GM21390 (cell line): ENCODE data around the gene PROS1.
"Not testable (repeated sequence)": the region's sequence is repeated elsewhere in the genome, so short reads cannot be mapped to it uniquely, and the experiment has no call there.

ENCODE experiments used
- ATAC-seq: cut with Tn5 transposase; IDR thresholded peaks from one replicate; pipeline ENCODE4 v1.9.1; 2021; ENCODE audit not compliant: unreplicated experiment

PROS1 gene

DNA sequence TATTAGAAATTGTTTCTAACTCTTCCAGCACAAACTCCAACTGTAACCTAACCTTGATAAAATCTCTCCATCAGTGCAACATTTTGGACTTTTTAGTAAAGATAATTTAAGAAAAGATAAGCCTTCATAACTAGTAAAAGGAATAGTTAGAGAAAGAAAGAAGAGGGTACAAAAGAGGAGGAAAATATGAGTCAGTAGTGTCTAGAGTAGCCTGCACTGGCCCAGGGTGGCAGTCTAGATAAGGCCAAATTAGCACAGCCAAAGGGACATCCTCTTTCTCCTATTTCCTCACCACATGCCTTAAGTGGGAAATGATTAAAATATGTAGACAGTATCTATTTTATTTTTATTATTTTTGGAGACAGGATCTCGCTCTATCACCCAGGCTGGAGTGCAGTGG is 3.7 kb downstream of the PROS1 start:
- ATAC-seq: no peak

DNA sequence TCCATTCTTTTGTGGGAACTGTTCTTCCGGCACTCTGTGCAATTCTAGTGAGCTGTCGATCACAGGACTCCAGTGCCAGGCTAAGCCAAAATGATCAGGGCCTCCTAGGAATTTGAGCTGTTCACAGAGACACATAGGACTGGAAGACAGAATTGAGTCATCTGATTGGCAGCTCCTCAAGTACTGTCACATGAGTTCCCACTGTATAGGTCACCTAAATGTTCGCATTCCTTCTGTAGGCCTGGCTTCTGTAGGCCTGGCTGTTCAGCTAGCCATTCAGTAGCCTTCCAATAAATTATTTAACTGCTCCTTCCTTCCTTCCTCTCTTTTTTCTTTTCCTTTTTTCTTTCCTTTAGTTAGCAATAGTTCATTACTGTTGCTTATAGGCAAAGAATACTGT is 4.3 kb downstream of the PROS1 start:
- no peak for ATAC-seq

GRCh38 chr3:93965106-93965505 is 8.6 kb downstream of the PROS1 start:
- ATAC-seq: not testable (repeated sequence)

GRCh38 chr3:93962798-93963197 is 10.9 kb downstream of the PROS1 start:
- no peak for ATAC-seq

- ATAC-seq: no peak
These were observed 12.2 kb downstream of the PROS1 start for GRCh38 chr3:93961489-93961888.

DNA sequence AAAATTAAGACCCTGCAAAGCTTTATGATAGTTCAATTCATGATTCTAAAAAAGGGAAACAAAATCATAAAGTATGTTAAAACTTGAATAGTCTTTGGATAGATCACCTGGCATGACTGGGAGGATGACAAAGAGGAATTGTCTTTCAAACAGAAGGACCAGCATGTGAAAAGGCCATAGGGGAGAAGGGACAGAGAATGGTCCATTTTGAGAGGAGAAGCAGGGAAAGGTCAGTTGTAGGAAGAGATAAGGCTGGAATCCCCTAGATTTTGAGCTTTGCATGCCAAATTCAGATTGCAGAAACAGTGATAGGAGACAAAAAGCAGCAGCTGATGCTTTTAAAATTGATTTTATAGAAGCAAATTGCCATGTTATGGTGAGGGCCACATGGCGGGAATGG is 12.7 kb downstream of the PROS1 start:
- ATAC-seq: no peak

GRCh38 chr3:93949958-93950357 is 23.7 kb downstream of the PROS1 start:
- not testable (repeated sequence) for ATAC-seq

DNA sequence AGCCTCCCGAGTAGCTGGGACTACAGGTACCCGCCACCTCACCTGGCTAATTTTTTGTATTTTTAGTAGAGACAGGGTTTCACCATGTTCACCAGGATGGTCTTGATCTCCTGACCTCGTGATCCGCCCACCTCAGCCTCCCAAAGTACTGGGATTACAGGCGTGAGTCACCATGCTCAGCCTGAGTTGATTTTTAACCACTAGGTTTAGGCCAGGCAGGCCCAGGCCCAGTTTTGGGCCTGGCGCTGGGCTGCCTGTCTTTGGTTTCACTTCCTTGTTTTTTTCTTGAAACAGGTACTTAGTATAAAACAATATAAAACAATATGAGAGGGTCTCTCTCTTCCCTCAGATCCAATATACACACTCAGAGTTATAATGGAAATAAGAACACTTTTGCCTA is 36.2 kb downstream of the PROS1 start:
- ATAC-seq: not testable (repeated sequence)

GRCh38 chr3:93936549-93936948 is 37.1 kb downstream of the PROS1 start:
- ATAC-seq: no peak

DNA sequence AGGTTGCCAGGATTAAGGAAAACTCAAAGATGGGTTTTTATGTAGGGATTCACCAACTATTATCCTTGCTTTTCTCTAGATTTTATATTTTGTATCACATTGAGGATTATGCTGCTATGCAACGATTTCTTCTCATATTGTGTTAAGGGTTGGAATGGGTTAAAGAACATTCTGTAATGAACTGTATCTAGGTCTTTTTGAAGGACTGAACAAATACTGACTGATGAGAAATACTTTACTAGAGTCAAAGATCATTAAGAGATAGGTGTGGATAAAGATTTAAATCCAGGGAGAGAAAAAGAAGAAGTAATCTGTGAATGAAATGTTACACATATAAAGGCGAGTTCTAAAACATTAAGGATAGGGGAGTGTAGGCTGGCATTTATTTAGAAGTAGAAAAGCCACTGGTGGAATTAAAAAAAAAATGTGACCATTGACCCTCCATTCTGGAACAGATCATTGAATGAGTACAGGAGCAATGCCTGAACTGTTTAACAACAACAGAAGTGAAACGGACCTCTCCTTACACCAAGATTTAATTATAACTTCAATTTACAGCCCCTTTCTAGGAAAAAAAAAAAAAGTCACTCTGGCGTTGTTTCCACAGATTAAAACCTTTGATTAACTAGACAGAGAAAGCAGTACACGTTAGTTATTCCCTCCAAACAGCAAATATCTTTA is 39.2 kb downstream of the PROS1 start:
- no peak for ATAC-seq

- ATAC-seq: no peak
These were observed 42.0 kb downstream of the PROS1 start for GRCh38 chr3:93931597-93932229.

- ATAC-seq: no peak
These were observed 43.7 kb downstream of the PROS1 start for GRCh38 chr3:93930041-93930440.

DNA sequence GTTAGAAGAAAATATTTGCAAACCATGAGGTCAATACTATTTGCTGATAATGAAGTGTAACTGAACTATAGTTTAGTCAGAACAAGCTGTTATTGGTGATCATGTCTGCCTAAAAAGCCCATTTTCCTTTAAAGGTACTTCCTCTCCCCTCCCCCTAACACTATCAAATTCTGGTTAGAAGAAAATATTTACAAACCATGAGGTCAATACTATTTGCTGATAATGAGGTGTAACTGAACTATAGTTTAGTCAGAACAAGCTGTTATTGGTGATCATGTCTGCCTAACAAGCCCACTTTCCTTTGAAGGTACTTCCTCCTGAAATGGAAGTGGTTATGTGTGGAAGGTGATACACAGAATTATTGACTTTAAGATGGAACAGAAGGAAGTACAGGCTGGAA is 46.9 kb downstream of the PROS1 start:
- ATAC-seq: no peak

- no peak for ATAC-seq
These were observed 49.2 kb downstream of the PROS1 start for GRCh38 chr3:93924491-93924890.

- no peak for ATAC-seq
These were observed 50.7 kb downstream of the PROS1 start for GRCh38 chr3:93923006-93923405.

DNA sequence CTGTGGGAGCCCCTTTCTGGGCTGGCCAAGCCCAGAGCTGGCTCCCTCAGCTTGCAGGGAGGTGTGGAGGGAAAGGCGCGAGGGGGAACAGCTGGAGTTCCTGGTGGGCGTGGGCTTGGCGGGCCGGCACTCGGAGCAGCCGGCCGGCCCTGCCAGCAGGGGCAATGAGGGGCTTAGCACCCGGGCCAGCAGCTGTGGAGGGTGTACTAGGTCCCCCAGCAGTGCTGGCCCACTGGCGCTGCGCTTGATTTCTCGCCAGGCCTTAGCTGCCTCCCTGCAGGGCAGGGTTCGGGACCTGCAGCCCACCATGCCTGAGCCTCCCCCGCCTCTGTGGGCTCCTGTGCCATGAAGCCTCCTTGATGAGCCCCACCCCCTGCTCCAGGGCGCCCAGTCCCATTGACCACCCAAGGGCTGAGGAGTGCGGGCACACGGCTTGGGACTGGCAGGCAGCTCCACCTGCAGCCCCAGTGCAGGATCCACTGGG is 56.1 kb downstream of the PROS1 start:
- not testable (repeated sequence) for ATAC-seq

GRCh38 chr3:93913623-93914022 is 60.1 kb downstream of the PROS1 start:
- ATAC-seq: not testable (repeated sequence)

GRCh38 chr3:93911206-93911605 is 62.5 kb downstream of the PROS1 start:
- ATAC-seq: no peak

DNA sequence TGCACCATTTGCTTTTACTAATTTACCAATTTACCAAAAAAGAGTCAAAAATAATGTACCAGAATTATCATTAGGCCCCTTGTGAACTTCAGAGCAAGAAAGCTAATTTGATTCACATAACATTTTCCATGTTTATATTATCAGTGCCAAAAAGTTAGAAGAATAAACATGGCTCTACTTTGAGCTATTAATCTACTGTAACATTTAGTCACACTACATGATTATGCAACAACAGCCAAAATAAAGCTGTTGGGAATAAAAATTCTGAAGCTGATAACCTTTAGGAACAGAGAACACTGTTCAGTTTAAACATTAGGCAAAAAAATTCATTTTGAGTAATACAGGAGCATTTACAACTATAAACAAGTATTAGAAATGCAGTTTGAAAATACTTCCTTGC is 63.6 kb downstream of the PROS1 start:
- ATAC-seq: no peak

GRCh38 chr3:93907132-93907531 is 66.6 kb downstream of the PROS1 start:
- ATAC-seq: no peak

- no peak for ATAC-seq
These were observed 67.5 kb downstream of the PROS1 start for GRCh38 chr3:93906245-93906644.

DNA sequence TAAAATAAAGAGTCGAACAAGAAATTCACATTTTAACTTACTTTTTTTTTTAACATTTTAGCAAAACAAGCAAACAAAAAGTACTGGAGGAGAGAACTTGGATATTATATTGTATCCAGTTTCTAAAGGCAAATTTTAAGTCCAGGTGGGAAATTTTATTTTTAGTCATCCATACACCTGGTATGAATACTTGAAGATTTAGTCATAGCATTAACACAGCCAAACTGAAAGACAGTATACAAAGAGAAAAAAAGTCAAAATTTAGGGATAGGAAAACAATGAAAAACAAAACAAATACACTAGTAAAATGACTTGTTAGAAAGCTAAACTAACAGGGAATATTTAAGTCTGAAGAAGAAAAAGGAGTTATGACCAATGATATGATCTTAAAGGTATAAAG is 69.1 kb downstream of the PROS1 start:
- no peak for ATAC-seq
